Astrocyte of the hippocampus (primary cell): ENCODE measurements around the gene KCNG2.
"Not testable (repeated sequence)": the region's sequence is repeated elsewhere in the genome, so short reads cannot be mapped to it uniquely, and the experiment has no call there.

Source experiments
- DNase-seq: peaks from one replicate; pipeline ENCODE4 v3.0.0; 2011; ENCODE audit warnings: low read depth, low spot score

The KCNG2 gene

GRCh38 chr18:79852561-79853302 is 55.0 kb downstream of the KCNG2 start:
- no peak for DNase-seq

GRCh38 chr18:79853303-79853992 is 55.7 kb downstream of the KCNG2 start:
- DNase-seq, result no peak

DNA sequence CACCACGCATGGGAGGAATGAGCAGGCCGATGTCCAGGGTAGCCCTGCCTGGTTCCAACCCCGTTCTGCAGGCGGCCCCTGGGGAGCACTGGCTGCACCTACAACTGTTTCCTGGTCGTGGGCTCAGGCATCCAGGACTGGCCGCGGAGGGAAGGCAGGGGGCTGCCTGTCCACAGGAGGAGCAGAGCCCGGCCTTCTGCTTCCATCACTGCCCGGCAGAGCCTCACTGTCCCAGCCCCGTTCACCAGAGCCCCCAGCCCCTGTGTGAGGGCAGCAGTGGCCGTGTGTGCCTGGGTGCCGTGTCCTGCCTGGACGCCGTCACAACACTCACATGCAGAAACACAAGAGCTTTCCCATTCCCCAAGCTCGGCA is 56.2 kb downstream of the KCNG2 start:
- no peak for DNase-seq

- no peak for DNase-seq
These were observed 57.6 kb downstream of the KCNG2 start for GRCh38 chr18:79855147-79855933.

DNA sequence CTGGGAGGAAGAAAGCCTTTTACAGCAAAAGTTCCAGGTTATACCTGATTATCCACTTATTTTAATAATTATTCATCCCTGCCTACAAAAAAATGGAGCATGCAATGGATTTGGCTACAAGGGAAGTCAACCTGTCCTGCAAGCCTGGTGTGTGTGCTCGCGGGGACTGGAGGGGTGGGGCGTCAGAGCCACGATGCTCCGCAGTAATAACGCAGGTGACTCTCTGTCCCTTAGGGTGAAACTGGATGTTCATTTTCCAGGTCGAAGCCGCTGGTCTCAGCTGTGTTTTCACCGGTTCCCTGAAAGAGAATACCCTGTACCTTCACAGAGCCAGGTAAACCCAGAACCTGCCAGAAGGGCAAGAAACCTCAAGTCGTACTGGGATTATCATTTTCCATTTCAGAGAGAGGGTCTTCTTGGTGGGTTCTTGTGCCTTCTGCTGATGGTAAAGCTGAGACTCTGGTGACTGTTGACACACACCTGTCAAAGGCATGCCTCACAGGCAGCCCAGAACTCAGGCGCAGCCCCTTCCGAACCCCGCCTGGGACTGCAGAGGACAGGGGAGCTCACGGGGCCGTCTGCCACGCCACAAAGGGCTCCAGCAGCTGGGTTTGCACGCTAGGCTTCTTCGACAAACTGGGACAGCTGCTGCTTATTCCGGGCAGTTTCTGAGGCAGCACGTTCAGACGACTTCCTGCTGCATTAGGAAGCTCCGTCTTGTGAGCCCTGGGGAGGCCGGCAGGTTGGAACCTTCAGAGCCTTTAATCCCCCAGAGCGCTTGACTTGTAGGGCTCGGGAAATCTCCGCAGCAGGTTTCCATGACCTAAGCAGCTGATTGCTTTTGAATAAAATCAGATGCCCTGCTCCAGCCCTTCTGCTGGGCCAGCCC is 58.6 kb downstream of the KCNG2 start:
- DNase-seq, result peak; percentile 25

GRCh38 chr18:79857082-79857671 is 59.4 kb downstream of the KCNG2 start:
- peak; percentile 61 for DNase-seq

GRCh38 chr18:79859314-79859713 is 61.6 kb downstream of the KCNG2 start:
- DNase-seq, result no peak

DNA sequence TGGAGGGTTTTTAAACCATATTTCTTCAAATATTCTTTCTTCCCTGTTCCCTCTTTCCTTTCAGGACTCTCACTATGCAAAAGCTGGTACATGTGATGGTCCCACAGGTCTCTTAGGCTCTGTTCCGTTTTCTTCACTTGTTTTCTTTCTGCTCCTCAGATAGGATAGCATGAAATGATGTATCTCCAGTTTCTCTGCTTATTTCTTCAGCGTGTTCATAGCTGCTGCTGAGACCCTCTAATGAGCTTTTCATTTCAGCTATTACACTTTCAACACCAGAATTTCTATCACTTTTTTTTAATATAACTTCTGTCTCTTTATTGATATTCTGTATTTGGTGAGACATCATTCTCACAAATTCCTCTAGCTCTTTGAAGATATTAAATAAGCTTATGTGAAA is 63.9 kb downstream of the KCNG2 start:
- no peak for DNase-seq

DNA sequence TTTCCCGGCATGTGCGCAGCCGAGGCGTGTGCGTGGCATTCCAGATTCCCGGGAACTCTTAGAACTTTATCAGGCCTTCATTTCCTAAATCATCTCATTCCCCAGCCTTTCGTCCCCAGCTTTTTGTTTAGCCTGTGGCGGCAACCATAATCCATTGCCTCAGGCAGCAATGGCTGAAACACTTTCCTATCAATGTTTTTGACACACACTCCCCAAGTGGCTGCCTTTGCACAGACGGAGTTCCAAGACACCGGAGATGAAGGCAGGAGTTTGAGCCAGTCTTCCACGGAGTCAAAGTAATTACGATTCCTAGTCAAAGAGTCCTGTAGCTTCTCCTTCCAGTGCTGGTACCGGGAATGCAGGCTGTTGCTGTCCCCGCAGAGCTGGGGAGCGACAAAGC is 64.8 kb downstream of the KCNG2 start:
- DNase-seq, result no peak

DNA sequence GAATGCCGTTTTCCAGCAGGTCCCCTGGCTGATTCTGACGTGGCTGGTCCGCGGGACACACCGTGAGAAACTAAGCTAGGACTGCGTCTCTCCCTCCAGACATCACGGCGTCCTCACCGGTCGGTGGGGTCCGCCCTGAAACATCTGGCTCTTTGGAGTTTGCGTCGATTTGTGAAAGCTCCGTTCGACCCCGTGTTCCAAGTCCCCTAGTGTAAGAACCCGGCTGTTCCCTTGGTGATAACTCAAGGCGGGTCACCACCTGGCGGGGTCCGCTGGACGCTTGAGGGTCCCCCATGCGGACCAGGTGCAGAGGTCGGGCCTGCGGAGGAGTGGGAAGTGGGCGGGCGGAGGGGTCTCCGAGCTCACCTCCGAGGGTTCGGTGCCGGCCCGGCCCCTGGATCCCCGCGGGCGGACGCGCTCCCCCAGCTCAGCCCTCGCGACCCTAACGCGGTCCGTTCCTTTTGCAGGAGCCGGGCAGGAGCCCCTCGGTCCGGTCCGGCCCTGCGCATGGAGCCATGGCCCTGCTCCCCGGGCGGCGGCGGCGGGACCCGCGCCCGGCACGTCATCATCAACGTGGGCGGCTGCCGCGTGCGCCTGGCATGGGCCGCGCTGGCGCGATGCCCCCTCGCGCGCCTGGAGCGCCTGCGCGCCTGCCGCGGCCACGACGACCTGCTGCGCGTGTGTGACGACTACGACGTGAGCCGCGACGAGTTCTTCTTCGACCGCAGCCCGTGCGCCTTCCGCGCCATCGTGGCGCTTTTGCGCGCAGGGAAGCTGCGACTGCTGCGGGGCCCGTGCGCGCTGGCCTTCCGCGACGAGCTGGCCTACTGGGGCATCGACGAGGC is 65.6 kb downstream of the KCNG2 start:
- no peak for DNase-seq

GRCh38 chr18:79864006-79864725 is 66.4 kb downstream of the KCNG2 start:
- DNase-seq, result no peak

DNA sequence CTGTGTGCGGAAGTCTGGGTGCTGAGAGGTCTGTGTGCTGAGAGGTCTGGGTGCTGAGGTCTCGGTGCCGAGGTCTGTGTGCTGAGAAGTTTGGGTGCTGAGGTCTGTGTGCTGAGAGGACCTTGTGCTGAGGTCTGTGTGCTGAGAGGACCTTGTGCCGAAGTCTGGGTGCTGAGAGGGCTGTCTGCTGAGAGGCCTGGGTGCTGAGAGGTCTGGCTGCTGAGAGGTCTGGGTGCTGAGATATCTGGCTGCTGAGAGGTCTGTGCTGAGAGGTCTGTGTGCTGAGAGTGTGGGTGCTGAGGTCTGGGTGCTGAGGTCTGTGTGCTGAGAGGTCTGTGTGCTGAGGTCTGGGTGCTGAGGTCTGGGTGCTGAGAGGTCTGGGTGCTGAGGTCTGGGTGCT is 67.2 kb downstream of the KCNG2 start:
- not testable (repeated sequence) for DNase-seq

- DNase-seq, result not testable (repeated sequence)
These were observed 68.2 kb downstream of the KCNG2 start for GRCh38 chr18:79865951-79866350.

DNA sequence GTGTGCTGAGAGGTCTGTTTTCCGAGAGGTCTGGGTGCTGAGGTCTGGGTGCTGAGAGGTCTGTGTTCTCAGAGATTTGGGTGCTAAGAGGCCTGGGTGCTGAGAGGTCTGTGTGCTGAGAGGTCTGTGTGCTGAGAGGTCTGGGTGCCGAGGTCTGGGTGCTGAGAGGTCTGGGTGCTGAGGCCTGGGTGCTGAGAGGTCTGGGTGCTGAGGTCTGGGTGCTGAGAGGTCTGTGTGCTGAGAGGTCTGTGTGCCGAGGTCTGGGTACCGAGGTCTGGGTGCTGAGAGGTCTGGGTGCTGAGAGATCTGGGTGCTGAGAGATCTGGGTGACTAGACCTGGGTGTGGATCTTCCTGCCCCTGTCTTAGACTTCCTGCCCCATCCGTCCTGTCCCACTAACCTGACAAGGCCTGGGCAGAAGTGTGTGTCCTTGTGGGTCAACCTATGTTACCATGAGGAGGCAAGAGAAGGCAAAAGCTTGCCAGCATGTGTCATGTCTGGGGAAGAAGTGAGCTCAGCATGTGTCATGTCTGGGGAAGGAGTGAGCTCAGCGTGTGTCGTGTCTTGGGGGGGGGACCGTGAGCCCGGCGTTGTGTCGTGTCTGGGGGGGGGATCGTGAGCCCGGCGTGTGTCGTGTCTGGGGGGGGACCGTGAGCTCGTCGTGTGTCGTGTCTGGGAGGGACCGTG is 69.3 kb downstream of the KCNG2 start:
- DNase-seq, result no peak

- no peak for DNase-seq
These were observed 69.9 kb downstream of the KCNG2 start for GRCh38 chr18:79867666-79868065.

- DNase-seq, result no peak
These were observed 70.5 kb downstream of the KCNG2 start for GRCh38 chr18:79868168-79868784.

- no peak for DNase-seq
These were observed 71.2 kb downstream of the KCNG2 start for GRCh38 chr18:79868811-79869541.
